GM12878 (cell line): ENCODE measurements around the gene TANK. TPM values are rescaled to one million over a fixed set of nuclear protein-coding genes. Genes with fewer than 3 reads are reported as not detected.
A peak's percentile ranks its signal among the peaks of the same experiment; 100 is the strongest.

Source experiments
- ATAC-seq: fragments of 200-7000 bp; cut with Tn5 transposase; 3 replicates; pipeline ENCODE4 v1.9.1; 2020; ENCODE audit warnings: mild to moderate bottlenecking, moderate library complexity
- BruUV-seq: library from RNA; stranded (reverse); fragments of 400-500 nt; replicated peaks from 2 replicates; lab custom pipeline; 2021; lab: Mats Ljungman, UMichigan
- CTCF ChIA-PET: fragments of 300-600 bp; sonication (Branson Sonifier 250); formaldehyde crosslinking; extraction: SDS; loops from one replicate; lab custom pipeline; 2021; ENCODE audit warnings: inconsistent platforms; lab: Yijun Ruan, JAX
- POLR2A ChIA-PET: fragments of 350-600 bp; formaldehyde crosslinking; extraction: SDS; loops from one replicate; lab custom pipeline; 2021; ENCODE audit warnings: inconsistent platforms; lab: Charles Lee
- RAD21 ChIA-PET: fragments of 300-600 bp; sonication (Branson Sonifier 250); formaldehyde crosslinking; loops from one replicate; lab custom pipeline; 2023; ENCODE audit warnings: antibody characterized with exemption; ENCODE audit not compliant: unreplicated experiment; lab: Charles Lee
- SMC1A ChIA-PET: fragments of 300-600 bp; sonication (Branson Sonifier 250); formaldehyde crosslinking; loops from one replicate; lab custom pipeline; 2023; ENCODE audit not compliant: unreplicated experiment, uncharacterized antibody; lab: Charles Lee
- DNase-seq: peaks from one replicate; pipeline ENCODE4 v3.0.0-alpha.2; 2011; ENCODE audit warnings: low read depth, low spot score
- FAIRE-seq: peaks from 3 replicates; lab custom pipeline; 2011; peaks lifted over from hg19 to GRCh38; lab: Jason Lieb, UNC
- H2AFZ ChIP-seq: 2 replicates; pipeline ENCODE4 v1.6.0; 2011; ENCODE audit warnings: low read depth, low read length, control low read depth; ENCODE audit not compliant: control insufficient read depth
- H3K27ac ChIP-seq: 2 replicates; pipeline ENCODE4 v1.5.1; 2011; ENCODE audit warnings: control low read depth; ENCODE audit not compliant: control insufficient read depth, insufficient read depth
- H3K27me3 ChIP-seq, 2 experiments: replicated peaks in 1 of 2; 2 replicates each; pipeline versions ENCODE4 v1.6.0 to v1.6.1; 2011; ENCODE audit warnings: low read length in 1 of 2; ENCODE audit not compliant: control insufficient read depth in 2 of 2, insufficient read depth in 2 of 2
- H3K36me3 ChIP-seq, 2 experiments: 2 replicates each; pipeline ENCODE4 v1.5.1; 2011; ENCODE audit warnings: low read length in 1 of 2; ENCODE audit not compliant: control insufficient read depth in 2 of 2, insufficient read depth in 2 of 2
- H3K4me1 ChIP-seq: 2 replicates; pipeline ENCODE4 v1.6.1; 2011; ENCODE audit warnings: mild to moderate bottlenecking, low read length, moderate library complexity, mixed read lengths; ENCODE audit not compliant: control insufficient read depth, insufficient read depth
- H3K4me2 ChIP-seq: 2 replicates; pipeline ENCODE4 v1.6.0; 2011; ENCODE audit warnings: control low read depth; ENCODE audit not compliant: control insufficient read depth, insufficient read depth
- H3K4me3 ChIP-seq: fragments of 200-600 bp; sonication (generic); 2 replicates; pipeline ENCODE4 v1.5.1; 2016
- H3K79me2 ChIP-seq: 2 replicates; pipeline ENCODE4 v1.6.0; 2011; ENCODE audit warnings: low read length; ENCODE audit not compliant: control insufficient read depth, insufficient read depth
- H3K9ac ChIP-seq: 2 replicates; pipeline ENCODE4 v1.8.0; 2011; ENCODE audit warnings: low read length, control low read depth, mixed read lengths; ENCODE audit not compliant: control insufficient read depth, insufficient read depth
- H3K9me3 ChIP-seq: replicated peaks from 3 replicates; pipeline ENCODE4 v1.5.1; 2011; ENCODE audit warnings: mild to moderate bottlenecking, low read length; ENCODE audit not compliant: control insufficient read depth, insufficient read depth
- H4K20me1 ChIP-seq: 2 replicates; pipeline ENCODE4 v1.6.0; 2011; ENCODE audit not compliant: control insufficient read depth, insufficient read depth
- CEBPB ChIP-seq, 2 experiments: fragments of 150-350 bp in 1 of 2; IDR thresholded peaks; 2 replicates each; pipeline ENCODE4 v1.6.1; 2012 to 2014; ENCODE audit warnings: low read depth in 2 of 2, low read length in 2 of 2, borderline replicate concordance in 1 of 2, inconsistent platforms in 1 of 2
- EP300 ChIP-seq, 2 experiments: fragments of 150-350 bp in 1 of 2; IDR thresholded peaks; 2 replicates each; pipeline ENCODE4 v1.6.1; 2011 to 2012; ENCODE audit warnings: low read depth in 2 of 2, low read length in 2 of 2, borderline replicate concordance in 1 of 2, improper control_type of control experiment in 1 of 2, inconsistent platforms in 1 of 2; ENCODE audit not compliant: control insufficient read depth in 1 of 2
- ESRRA ChIP-seq: IDR thresholded peaks from 2 replicates; pipeline ENCODE4 v1.6.1; 2012; ENCODE audit warnings: mild to moderate bottlenecking, low read length, improper control_type of control experiment
- GABPA ChIP-seq: IDR thresholded peaks from 2 replicates; pipeline ENCODE4 v1.6.1; 2014; ENCODE audit warnings: antibody characterized with exemption, low read depth, mild to moderate bottlenecking, inconsistent platforms
- KLF5 ChIP-seq: fragments of 450-650 bp; IDR thresholded peaks from 2 replicates; pipeline ENCODE4 v1.6.1; 2014; ENCODE audit warnings: mild to moderate bottlenecking; ENCODE audit not compliant: partially characterized antibody
- NFIC ChIP-seq: IDR thresholded peaks from 2 replicates; pipeline ENCODE4 v1.6.1; 2012; ENCODE audit warnings: low read depth, mild to moderate bottlenecking, inconsistent platforms, low read length, moderate library complexity
- NR2F1 ChIP-seq: fragments of 450-650 bp; conservative IDR thresholded peaks from 2 replicates; pipeline ENCODE4 v1.6.1; 2017; ENCODE audit warnings: mild to moderate bottlenecking
- PAX5 ChIP-seq: IDR thresholded peaks from 2 replicates; pipeline ENCODE4 v1.6.1; 2011; ENCODE audit warnings: low read depth, low read length, borderline replicate concordance
- POLR2AphosphoS5 ChIP-seq: IDR thresholded peaks from 2 replicates; pipeline ENCODE4 v1.6.1; 2011; ENCODE audit warnings: mild to moderate bottlenecking, low read length, inconsistent platforms
- RUNX3 ChIP-seq: IDR thresholded peaks from 2 replicates; pipeline ENCODE4 v1.6.1; 2012; ENCODE audit warnings: low read length, inconsistent platforms
- TARDBP ChIP-seq: IDR thresholded peaks from 2 replicates; pipeline ENCODE4 v1.6.1; 2016; ENCODE audit warnings: borderline replicate concordance
- WRNIP1 ChIP-seq: IDR thresholded peaks from 2 replicates; pipeline ENCODE4 v1.6.1; 2011; ENCODE audit warnings: low read depth, low read length, improper control_type of control experiment, borderline replicate concordance
- WGBS: methylation state at CpG from one replicate; pipeline ENCODE4 v1.1.6; 2016; ENCODE audit warnings: low lambda C conversion rate; ENCODE audit not compliant: insufficient replicate concordance, insufficient coverage; ENCODE audit errors: missing lambda C conversion rate; 5-methylcytosine and 5-hydroxymethylcytosine counted together
- in situ Hi-C: fragments of 300-500 bp; cut with MboI; formaldehyde crosslinking; loops from 9 replicates; pipeline ENCODE4 v1.14.3; 2018; ENCODE audit warnings: mixed read lengths
- intact Hi-C: fragments of 100-400 bp; cut with micrococcal nuclease; formaldehyde crosslinking; loops from one replicate; pipeline ENCODE4 v1.14.2; 2022; ENCODE audit not compliant: unreplicated experiment
- polyA plus RNA-seq, 11 experiments: library from polyadenylated mRNA; depleted of rRNA in 4 of 11; unstranded in 6 of 11; stranded (reverse) in 5 of 11; fragments of >200 nt; fragmentation: Nextera tagmentation in 4 of 11; fragmentation: Illumina TruSeq in 1 of 11; extraction: Ambion mirVana in 4 of 11; extraction: Trizol in 1 of 11; gene quantifications; 1 replicate in 1 of 11; 2 replicates in 10 of 11; pipeline versions ENCODE4 v1.2.1 to v1.2.3, GENCODE V29; 2011 to 2016; ENCODE audit warnings: inconsistent platforms in 2 of 11, missing spikeins in 2 of 11, low read depth in 1 of 11
- total RNA-seq, 4 experiments: library from RNA; depleted of rRNA in 3 of 4; stranded (reverse); fragments of >200 nt in 3 of 4; fragmentation: Illumina TruSeq in 1 of 4; extraction: Trizol in 1 of 4; gene quantifications; 2 replicates each; pipeline versions ENCODE4 v1.2.1 to v1.2.3, GENCODE V29; 2013 to 2021
- TF ChIP-seq, protein P1 (sequence below): fragments of 450-650 bp; IDR thresholded peaks from 2 replicates; pipeline ENCODE4 v1.6.1; 2017; ENCODE audit warnings: mild to moderate bottlenecking, moderate library complexity
- TF ChIP-seq, protein P2 (sequence below): IDR thresholded peaks from 2 replicates; pipeline ENCODE4 v1.6.1; 2011; ENCODE audit warnings: borderline replicate concordance, low read depth, mild to moderate bottlenecking, moderate library complexity, mixed read lengths, low read length; ENCODE audit not compliant: insufficient read depth; ENCODE audit errors: extremely low read length
- TF ChIP-seq, protein P3 (sequence below): fragments of 450-650 bp; IDR thresholded peaks from 2 replicates; pipeline ENCODE4 v1.6.1; 2017; ENCODE audit warnings: borderline replicate concordance

Gene TANK
- total and polyA plus RNA-seq, 10 of the 15 experiments (the other 5 are each of a cell fraction or from before 2014, with no cell fraction given): 48.6 to 127 (median 103) TPM

DNA sequence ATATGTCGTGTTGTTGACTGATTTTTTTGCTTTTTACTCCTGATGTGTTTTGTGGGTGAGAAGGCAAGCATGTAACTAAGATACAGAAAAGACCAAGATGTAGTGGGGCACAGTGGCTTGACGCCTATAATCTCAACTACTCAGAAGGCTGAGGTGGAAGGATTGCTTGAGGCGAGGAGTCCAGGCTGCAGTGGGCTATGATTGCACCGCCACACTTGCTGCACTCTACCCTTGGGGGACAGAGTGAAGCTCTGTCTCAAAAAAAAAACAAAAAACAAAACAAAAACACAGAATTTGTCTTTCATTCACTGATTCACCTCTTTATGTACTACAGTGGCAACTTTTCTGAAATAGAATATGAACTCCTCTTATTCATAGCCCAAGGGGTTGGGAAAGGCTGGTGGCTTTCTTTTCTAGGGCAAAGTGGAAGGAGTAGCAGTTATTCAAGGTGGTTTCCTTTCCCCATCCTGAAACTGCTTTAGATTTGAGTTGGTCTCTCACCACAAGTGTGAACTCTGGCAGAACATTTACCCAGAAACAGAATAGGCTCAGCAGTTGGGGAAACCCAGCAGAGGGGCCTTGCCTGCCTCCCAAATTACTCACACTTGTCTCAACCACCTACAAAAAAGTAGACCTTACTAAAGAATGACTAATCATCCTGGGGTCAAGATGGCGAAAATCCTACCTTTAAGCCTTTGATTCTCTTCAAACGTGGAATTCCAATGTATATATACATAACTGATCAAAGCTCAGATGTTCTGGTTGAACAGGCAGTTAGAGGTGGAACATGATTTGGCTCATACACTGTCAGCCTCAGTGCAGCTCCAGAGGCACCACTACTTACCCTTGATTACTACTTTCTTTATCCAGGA, 6.5 kb downstream of the TANK start:
- WGBS: 0% methylated on average over 6 of the region's 6 CpGs
- Histone ChIP-seq H3K9me3 (peaks cover 5% of the 10 kb centered on the region; the same call in 2 of the 3 replicates), H2AFZ (no peak overlapping the region), H3K79me2 (peaks cover 85% of the 10 kb centered on the region), H4K20me1 (no peaks in the 10 kb centered on the region), H3K27me3 (no peaks in the 10 kb centered on the region), H3K4me1 (peaks cover 56% of the 10 kb centered on the region), H3K36me3 (peaks cover 0 to 12% of the 10 kb centered on the region in 2 experiments; a peak in 2 of 4 replicates), H3K27ac (peak overlapping the region; percentile 89), H3K9ac (peak overlapping the region; percentile 30; the same call in 1 of the 2 replicates), H3K4me2 (peak overlapping the region; percentile 86), H3K4me3 (peak overlapping the region; percentile 35; the same call in 1 of the 2 replicates)
- FAIRE-seq (peak; percentile 81), ATAC-seq (peak; percentile 77), DNase-seq (peak; percentile 95)
- ChIA-PET SMC1A (interaction anchor here (0.7 to 4.4 kb wide), 25 partner anchors 9 to 103 kb away, joined by 3 to 27 read pairs (median 4); no protein-coding TSS in a partner anchor), RAD21 (interaction anchor here (0.6 to 2.3 kb wide), 14 partner anchors 9 to 103 kb away, joined by 3 to 13 read pairs (median 4); no protein-coding TSS in a partner anchor), POLR2A (interaction anchor here (0.7 to 1.5 kb wide), 5 partner anchors 25 to 63 kb away, joined by 3 to 7 read pairs (median 3); no protein-coding TSS in a partner anchor), CTCF (interaction anchor here (0.9 to 1.6 kb wide), 4 partner anchors 9 to 103 kb away, joined by 3 to 6 read pairs (median 4); no protein-coding TSS in a partner anchor)
- intact Hi-C loops: loop anchor here (1.0 to 10.0 kb wide), 8 partner anchors 64 to 1272 kb away; partner anchors contain the start of genes IFIH1 and PSMD14
- BruUV-seq: no TSS peak
- in situ Hi-C loops: no loop called here
- TF ChIP-seq GABPA (no peak), WRNIP1 (0 out of 2 replicates have a peak, but pooled peaks have one; percentile 31), POLR2AphosphoS5 (peak; percentile 72), NFIC (peak; percentile 99), NR2F1 (peak; percentile 89), KLF5 (peak; percentile 51), ESRRA (no peak), EP300 (IDR thresholded peaks at IDR 0.05; ENCODE audit: borderline replicate concordance in 1 of 2, control insufficient read depth in 1 of 2, low read depth in 2 of 2, low read length in 2 of 2) (peak; percentile 91 to 96), CEBPB (IDR thresholded peaks at IDR 0.05; ENCODE audit: borderline replicate concordance in 1 of 2, low read depth in 2 of 2, low read length in 2 of 2) (0 out of 4 replicates have a peak, but pooled peaks of 1 of the 2 experiments have one; percentile 46), PAX5 (peak; percentile 80; the same call in 1 of the 2 replicates), TARDBP (no peak), RUNX3 (peak; percentile 99)
- TF ChIP-seq, protein P1, sequence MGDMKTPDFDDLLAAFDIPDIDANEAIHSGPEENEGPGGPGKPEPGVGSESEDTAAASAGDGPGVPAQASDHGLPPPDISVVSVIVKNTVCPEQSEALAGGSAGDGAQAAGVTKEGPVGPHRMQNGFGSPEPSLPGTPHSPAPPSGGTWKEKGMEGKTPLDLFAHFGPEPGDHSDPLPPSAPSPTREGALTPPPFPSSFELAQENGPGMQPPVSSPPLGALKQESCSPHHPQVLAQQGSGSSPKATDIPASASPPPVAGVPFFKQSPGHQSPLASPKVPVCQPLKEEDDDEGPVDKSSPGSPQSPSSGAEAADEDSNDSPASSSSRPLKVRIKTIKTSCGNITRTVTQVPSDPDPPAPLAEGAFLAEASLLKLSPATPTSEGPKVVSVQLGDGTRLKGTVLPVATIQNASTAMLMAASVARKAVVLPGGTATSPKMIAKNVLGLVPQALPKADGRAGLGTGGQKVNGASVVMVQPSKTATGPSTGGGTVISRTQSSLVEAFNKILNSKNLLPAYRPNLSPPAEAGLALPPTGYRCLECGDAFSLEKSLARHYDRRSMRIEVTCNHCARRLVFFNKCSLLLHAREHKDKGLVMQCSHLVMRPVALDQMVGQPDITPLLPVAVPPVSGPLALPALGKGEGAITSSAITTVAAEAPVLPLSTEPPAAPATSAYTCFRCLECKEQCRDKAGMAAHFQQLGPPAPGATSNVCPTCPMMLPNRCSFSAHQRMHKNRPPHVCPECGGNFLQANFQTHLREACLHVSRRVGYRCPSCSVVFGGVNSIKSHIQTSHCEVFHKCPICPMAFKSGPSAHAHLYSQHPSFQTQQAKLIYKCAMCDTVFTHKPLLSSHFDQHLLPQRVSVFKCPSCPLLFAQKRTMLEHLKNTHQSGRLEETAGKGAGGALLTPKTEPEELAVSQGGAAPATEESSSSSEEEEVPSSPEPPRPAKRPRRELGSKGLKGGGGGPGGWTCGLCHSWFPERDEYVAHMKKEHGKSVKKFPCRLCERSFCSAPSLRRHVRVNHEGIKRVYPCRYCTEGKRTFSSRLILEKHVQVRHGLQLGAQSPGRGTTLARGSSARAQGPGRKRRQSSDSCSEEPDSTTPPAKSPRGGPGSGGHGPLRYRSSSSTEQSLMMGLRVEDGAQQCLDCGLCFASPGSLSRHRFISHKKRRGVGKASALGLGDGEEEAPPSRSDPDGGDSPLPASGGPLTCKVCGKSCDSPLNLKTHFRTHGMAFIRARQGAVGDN: no peak
- TF ChIP-seq, protein P2, sequence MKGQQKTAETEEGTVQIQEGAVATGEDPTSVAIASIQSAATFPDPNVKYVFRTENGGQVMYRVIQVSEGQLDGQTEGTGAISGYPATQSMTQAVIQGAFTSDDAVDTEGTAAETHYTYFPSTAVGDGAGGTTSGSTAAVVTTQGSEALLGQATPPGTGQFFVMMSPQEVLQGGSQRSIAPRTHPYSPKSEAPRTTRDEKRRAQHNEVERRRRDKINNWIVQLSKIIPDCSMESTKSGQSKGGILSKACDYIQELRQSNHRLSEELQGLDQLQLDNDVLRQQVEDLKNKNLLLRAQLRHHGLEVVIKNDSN: no peak
- TF ChIP-seq, protein P3, sequence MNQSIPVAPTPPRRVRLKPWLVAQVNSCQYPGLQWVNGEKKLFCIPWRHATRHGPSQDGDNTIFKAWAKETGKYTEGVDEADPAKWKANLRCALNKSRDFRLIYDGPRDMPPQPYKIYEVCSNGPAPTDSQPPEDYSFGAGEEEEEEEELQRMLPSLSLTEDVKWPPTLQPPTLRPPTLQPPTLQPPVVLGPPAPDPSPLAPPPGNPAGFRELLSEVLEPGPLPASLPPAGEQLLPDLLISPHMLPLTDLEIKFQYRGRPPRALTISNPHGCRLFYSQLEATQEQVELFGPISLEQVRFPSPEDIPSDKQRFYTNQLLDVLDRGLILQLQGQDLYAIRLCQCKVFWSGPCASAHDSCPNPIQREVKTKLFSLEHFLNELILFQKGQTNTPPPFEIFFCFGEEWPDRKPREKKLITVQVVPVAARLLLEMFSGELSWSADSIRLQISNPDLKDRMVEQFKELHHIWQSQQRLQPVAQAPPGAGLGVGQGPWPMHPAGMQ: no peak
